Hematopoietic multipotent progenitor cell treated with erythropoietin and hydrocortisone succinate and interleukin-3 and kit ligand, for 8 days (in vitro differentiated cells): ENCODE results near the gene OGN.

Experiments used
- DNase-seq: peaks from one replicate; pipeline ENCODE4 v3.0.0-alpha.2; 2015

The OGN gene

GRCh38 chr9:92342825-92343488 is 61.4 kb downstream of the OGN start:
- DNase-seq = no peak

DNA sequence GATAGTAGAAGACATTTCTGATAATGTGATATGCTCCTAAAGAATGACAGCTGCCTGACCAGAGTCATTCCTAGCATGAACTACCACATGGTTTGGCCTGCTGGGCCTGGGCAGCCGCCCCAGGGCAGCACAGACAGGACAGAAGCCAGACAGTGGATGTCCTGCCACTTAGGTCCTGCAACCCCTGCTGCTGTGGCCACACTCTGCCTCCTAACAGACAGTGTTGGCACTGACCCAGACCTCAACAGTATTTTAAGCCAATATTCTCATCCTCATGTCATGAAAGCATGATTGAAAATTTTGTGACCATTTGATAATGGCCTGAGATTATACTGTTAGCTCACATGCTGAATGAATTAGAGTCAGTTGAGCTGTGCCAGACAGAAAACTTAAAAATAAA is 62.8 kb downstream of the OGN start:
- DNase-seq = no peak

GRCh38 chr9:92333282-92333634 is 71.1 kb downstream of the OGN start:
- no peak for DNase-seq
